ENCODE measurements around the gene SLC6A1.

Gene SLC6A1

GRCh38 chr3:10988991-10989484, 3.5 kb upstream of the SLC6A1 start:
- H3K4me3 ChIP-seq (ENCODE audit: low read length): no peak overlapping the region
- DNase-seq (ENCODE audit: low read depth): no peak
- TF ChIP-seq CTCF (conservative IDR thresholded peaks at IDR 0.05; ENCODE audit: low read depth, low read length): no peak

- TF ChIP-seq CTCF (conservative IDR thresholded peaks at IDR 0.05; ENCODE audit: low read depth, low read length): no peak
- no peak overlapping the region for H3K4me3 ChIP-seq (ENCODE audit: low read length)
- no peak for DNase-seq (ENCODE audit: low read depth)
Measured at GRCh38 chr3:10992943-10993728, 588 bp downstream of the SLC6A1 start.

GRCh38 chr3:10993729-10994065, 1.1 kb downstream of the SLC6A1 start:
- TF ChIP-seq CTCF (conservative IDR thresholded peaks at IDR 0.05; ENCODE audit: low read depth, low read length): no peak
- H3K4me3 ChIP-seq (ENCODE audit: low read length): no peak overlapping the region
- no peak for DNase-seq (ENCODE audit: low read depth)

- TF ChIP-seq CTCF (conservative IDR thresholded peaks at IDR 0.05; ENCODE audit: low read depth, low read length): no peak
- no peak overlapping the region for H3K4me3 ChIP-seq (ENCODE audit: low read length)
- no peak for DNase-seq (ENCODE audit: low read depth)
Measured at GRCh38 chr3:10994306-10994705, 1.8 kb downstream of the SLC6A1 start.

GRCh38 chr3:10995871-10996270, 3.3 kb downstream of the SLC6A1 start:
- no peak for DNase-seq (ENCODE audit: low read depth)
- no peak for TF ChIP-seq CTCF (conservative IDR thresholded peaks at IDR 0.05; ENCODE audit: low read depth, low read length)
- H3K4me3 ChIP-seq (ENCODE audit: low read length): no peak overlapping the region

- DNase-seq (ENCODE audit: low read depth): no peak
- no peak overlapping the region for H3K4me3 ChIP-seq (ENCODE audit: low read length)
- no peak for TF ChIP-seq CTCF (conservative IDR thresholded peaks at IDR 0.05; ENCODE audit: low read depth, low read length)
Measured at GRCh38 chr3:10996345-10997013, 3.9 kb downstream of the SLC6A1 start.

GRCh38 chr3:10997196-10997595, 4.6 kb downstream of the SLC6A1 start:
- no peak for TF ChIP-seq CTCF (conservative IDR thresholded peaks at IDR 0.05; ENCODE audit: low read depth, low read length)
- no peak for DNase-seq (ENCODE audit: low read depth)
- no peak overlapping the region for H3K4me3 ChIP-seq (ENCODE audit: low read length)
